ENCODE data around the gene CSF1.
"Not testable (repeated sequence)": the region's sequence is repeated elsewhere in the genome, so short reads cannot be mapped to it uniquely, and the experiment has no call there.

CSF1 gene

GRCh38 chr1:109919303-109919702 is 8.7 kb downstream of the CSF1 start:
- DNase-seq (ENCODE audit: low spot score), result no peak

- not testable (repeated sequence) for DNase-seq (ENCODE audit: low spot score)
Observed at GRCh38 chr1:109920391-109920790, 9.7 kb downstream of the CSF1 start.

DNA sequence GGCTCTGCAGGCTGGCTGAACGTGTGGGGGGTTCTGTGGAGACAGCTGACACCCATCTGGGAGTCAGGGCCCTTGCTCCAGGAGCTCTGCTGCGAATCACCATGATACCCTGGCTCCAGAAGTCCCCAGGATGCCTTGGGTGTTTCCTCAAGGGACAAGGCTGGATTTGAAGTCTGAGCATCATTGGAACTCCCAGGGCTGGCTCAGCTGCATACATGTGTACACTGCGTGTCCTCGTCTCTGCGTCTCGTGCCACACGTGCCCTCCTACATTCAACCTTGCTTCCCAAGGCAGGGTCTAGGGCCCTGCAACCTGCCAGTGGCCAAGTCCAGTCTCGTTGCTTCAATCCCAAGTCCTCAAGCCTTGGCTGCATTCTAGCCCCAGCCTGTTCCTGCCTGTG is 11.7 kb downstream of the CSF1 start:
- DNase-seq (ENCODE audit: low spot score), result no peak

DNA sequence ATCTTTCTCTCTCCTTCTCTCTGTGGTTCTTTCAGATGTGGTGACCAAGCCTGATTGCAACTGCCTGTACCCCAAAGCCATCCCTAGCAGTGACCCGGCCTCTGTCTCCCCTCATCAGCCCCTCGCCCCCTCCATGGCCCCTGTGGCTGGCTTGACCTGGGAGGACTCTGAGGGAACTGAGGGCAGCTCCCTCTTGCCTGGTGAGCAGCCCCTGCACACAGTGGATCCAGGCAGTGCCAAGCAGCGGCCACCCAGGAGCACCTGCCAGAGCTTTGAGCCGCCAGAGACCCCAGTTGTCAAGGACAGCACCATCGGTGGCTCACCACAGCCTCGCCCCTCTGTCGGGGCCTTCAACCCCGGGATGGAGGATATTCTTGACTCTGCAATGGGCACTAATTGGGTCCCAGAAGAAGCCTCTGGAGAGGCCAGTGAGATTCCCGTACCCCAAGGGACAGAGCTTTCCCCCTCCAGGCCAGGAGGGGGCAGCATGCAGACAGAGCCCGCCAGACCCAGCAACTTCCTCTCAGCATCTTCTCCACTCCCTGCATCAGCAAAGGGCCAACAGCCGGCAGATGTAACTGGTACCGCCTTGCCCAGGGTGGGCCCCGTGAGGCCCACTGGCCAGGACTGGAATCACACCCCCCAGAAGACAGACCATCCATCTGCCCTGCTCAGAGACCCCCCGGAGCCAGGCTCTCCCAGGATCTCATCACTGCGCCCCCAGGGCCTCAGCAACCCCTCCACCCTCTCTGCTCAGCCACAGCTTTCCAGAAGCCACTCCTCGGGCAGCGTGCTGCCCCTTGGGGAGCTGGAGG is 12.7 kb downstream of the CSF1 start:
- peak; percentile 70 for DNase-seq (ENCODE audit: low spot score)

DNA sequence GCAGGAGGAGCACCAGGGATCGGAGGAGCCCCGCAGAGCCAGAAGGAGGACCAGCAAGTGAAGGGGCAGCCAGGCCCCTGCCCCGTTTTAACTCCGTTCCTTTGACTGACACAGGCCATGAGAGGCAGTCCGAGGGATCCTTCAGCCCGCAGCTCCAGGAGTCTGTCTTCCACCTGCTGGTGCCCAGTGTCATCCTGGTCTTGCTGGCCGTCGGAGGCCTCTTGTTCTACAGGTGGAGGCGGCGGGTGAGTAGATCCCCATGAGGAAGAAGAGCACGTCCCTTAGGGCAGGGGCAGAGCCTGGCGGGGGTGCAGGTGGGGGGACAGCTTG is 13.3 kb downstream of the CSF1 start:
- DNase-seq (ENCODE audit: low spot score), result no peak

GRCh38 chr1:109924316-109924715 is 13.7 kb downstream of the CSF1 start:
- DNase-seq (ENCODE audit: low spot score), result no peak

- DNase-seq (ENCODE audit: low spot score), result no peak
Observed at GRCh38 chr1:109925159-109925990, 14.7 kb downstream of the CSF1 start.

GRCh38 chr1:109926662-109927300 is 16.1 kb downstream of the CSF1 start:
- DNase-seq (ENCODE audit: low spot score), result no peak

- no peak for DNase-seq (ENCODE audit: low spot score)
Observed at GRCh38 chr1:109927356-109927755, 16.7 kb downstream of the CSF1 start.

- DNase-seq (ENCODE audit: low spot score), result no peak
Observed at GRCh38 chr1:109927911-109928321, 17.3 kb downstream of the CSF1 start.

GRCh38 chr1:109928591-109929111 is 18.0 kb downstream of the CSF1 start:
- DNase-seq (ENCODE audit: low spot score), result no peak

- no peak for DNase-seq (ENCODE audit: low spot score)
Observed at GRCh38 chr1:109929170-109929569, 18.5 kb downstream of the CSF1 start.

DNA sequence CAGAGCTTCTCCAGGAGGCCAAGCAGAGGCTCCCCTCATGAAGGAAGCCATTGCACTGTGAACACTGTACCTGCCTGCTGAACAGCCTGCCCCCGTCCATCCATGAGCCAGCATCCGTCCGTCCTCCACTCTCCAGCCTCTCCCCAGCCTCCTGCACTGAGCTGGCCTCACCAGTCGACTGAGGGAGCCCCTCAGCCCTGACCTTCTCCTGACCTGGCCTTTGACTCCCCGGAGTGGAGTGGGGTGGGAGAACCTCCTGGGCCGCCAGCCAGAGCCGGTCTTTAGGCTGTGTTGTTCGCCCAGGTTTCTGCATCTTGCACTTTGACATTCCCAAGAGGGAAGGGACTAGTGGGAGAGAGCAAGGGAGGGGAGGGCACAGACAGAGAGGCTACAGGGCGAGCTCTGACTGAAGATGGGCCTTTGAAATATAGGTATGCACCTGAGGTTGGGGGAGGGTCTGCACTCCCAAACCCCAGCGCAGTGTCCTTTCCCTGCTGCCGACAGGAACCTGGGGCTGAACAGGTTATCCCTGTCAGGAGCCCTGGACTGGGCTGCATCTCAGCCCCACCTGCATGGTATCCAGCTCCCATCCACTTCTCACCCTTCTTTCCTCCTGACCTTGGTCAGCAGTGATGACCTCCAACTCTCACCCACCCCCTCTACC is 19.1 kb downstream of the CSF1 start:
- DNase-seq (ENCODE audit: low spot score), result no peak

DNA sequence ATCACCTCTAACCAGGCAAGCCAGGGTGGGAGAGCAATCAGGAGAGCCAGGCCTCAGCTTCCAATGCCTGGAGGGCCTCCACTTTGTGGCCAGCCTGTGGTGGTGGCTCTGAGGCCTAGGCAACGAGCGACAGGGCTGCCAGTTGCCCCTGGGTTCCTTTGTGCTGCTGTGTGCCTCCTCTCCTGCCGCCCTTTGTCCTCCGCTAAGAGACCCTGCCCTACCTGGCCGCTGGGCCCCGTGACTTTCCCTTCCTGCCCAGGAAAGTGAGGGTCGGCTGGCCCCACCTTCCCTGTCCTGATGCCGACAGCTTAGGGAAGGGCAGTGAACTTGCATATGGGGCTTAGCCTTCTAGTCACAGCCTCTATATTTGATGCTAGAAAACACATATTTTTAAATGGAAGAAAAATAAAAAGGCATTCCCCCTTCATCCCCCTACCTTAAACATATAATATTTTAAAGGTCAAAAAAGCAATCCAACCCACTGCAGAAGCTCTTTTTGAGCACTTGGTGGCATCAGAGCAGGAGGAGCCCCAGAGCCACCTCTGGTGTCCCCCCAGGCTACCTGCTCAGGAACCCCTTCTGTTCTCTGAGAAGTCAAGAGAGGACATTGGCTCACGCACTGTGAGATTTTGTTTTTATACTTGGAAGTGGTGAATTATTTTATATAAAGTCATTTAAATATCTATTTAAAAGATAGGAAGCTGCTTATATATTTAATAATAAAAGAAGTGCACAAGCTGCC is 19.8 kb downstream of the CSF1 start:
- no peak for DNase-seq (ENCODE audit: low spot score)

- no peak for DNase-seq (ENCODE audit: low spot score)
Observed at GRCh38 chr1:109931189-109931731, 20.6 kb downstream of the CSF1 start.

DNA sequence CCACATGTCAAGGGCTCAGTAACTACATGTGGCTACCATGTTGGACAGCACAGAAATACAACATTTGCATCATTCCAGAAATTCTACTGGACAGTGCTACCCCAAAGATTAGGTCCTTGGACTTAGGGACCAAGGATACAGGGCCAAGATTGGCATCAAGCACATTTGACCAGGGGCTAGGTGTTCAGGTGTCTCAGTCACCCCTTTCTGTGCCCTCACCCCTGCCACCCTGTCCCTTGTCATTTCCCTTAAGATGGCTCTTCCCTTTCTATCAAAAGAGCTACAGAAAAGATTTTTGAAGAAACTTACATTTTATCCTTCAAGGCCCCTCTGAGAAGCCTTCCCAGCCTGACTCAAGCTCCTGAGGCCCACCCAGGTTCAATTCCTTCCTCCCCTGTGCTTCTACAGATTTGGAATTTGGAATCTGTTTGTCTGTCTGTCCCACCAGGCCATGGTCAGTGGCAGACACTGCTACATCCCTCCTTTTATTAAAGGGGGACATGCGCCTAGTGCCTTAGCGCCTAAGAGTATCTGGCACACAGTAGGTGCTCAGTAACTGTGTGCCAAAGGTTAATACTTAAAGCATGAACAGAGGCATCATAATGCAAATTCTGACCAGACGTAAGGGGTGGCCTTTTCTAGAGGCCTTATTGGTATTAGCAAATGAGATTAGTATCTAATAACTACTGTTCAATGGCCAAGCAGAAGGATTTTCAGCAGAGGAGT is 21.4 kb downstream of the CSF1 start:
- DNase-seq (ENCODE audit: low spot score), result no peak

GRCh38 chr1:109932679-109933078 is 22.0 kb downstream of the CSF1 start:
- DNase-seq (ENCODE audit: low spot score), result no peak

- no peak for DNase-seq (ENCODE audit: low spot score)
Observed at GRCh38 chr1:109933856-109934711, 23.4 kb downstream of the CSF1 start.

- peak; percentile 53 for DNase-seq (ENCODE audit: low spot score)
Observed at GRCh38 chr1:109935451-109935900, 24.8 kb downstream of the CSF1 start.

Data from HuH-7 (cell line).